Testis (tissue), 2 donors: Measurements from ENCODE around the gene ARHGAP1.
"Not testable (repeated sequence)": the region's sequence is repeated elsewhere in the genome, so short reads cannot be mapped to it uniquely, and the experiment has no call there.

Source experiments
- CTCF ChIP-seq, 3 experiments: fragments of 450-650 bp in 2 of 3; fragments of 200-600 bp in 1 of 3; sonication (generic) in 1 of 3; IDR thresholded peaks; one replicate each; pipeline ENCODE4 v1.5.1; 2016 to 2019; ENCODE audit warnings: antibody characterized with exemption in 3 of 3, mild to moderate bottlenecking in 2 of 3, moderate library complexity in 1 of 3
- POLR2A ChIP-seq: fragments of 450-650 bp; IDR thresholded peaks from one replicate; pipeline ENCODE4 v1.6.1; 2017; ENCODE audit warnings: antibody characterized with exemption, mild to moderate bottlenecking, moderate library complexity

GRCh38 chr11:46670521-46670920 is 29.9 kb downstream of the ARHGAP1 start:
- TF ChIP-seq CTCF (IDR thresholded peaks at IDR 0.05); POLR2A: not testable (repeated sequence)
